GM19455 (cell line): Measurements from ENCODE around the gene GRWD1.

ENCODE experiments used
- ATAC-seq: cut with Tn5 transposase; IDR thresholded peaks from one replicate; pipeline ENCODE4 v1.9.1; 2021; ENCODE audit not compliant: unreplicated experiment

GRWD1 gene

GRCh38 chr19:48421548-48421947 is 24.2 kb upstream of the GRWD1 start:
- no peak for ATAC-seq

- ATAC-seq = no peak
These were observed 21.0 kb upstream of the GRWD1 start for GRCh38 chr19:48424694-48425219.

GRCh38 chr19:48428670-48429069 is 17.1 kb upstream of the GRWD1 start:
- ATAC-seq = no peak

GRCh38 chr19:48433337-48433736 is 12.4 kb upstream of the GRWD1 start:
- no peak for ATAC-seq

DNA sequence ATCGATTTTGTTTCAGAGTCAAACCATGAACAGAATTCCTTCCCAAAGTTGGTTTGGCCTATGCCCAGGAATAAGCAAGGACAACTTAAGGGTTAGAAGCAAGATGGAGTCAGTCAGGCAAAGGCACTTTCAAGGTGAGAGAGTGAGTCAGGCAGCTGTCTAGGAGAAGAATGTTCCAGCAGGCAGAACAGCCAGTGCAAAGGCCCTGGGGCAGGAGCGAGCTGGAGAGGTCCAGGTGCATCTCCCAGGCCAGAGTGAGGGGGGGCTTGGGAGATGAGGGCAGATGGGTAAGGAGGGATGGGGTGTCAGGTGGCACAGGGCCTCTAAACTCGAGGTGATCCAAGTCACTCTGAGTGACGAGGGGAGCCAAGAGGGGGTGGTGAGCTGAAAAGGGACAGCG is 9.2 kb upstream of the GRWD1 start:
- no peak for ATAC-seq

- no peak for ATAC-seq
These were observed 4.3 kb upstream of the GRWD1 start for GRCh38 chr19:48441360-48442050.

GRCh38 chr19:48442116-48443035 is 3.4 kb upstream of the GRWD1 start:
- ATAC-seq = no peak

GRCh38 chr19:48443256-48443655 is 2.5 kb upstream of the GRWD1 start:
- ATAC-seq = no peak

GRCh38 chr19:48443731-48444128 is 2.1 kb upstream of the GRWD1 start:
- ATAC-seq = no peak

DNA sequence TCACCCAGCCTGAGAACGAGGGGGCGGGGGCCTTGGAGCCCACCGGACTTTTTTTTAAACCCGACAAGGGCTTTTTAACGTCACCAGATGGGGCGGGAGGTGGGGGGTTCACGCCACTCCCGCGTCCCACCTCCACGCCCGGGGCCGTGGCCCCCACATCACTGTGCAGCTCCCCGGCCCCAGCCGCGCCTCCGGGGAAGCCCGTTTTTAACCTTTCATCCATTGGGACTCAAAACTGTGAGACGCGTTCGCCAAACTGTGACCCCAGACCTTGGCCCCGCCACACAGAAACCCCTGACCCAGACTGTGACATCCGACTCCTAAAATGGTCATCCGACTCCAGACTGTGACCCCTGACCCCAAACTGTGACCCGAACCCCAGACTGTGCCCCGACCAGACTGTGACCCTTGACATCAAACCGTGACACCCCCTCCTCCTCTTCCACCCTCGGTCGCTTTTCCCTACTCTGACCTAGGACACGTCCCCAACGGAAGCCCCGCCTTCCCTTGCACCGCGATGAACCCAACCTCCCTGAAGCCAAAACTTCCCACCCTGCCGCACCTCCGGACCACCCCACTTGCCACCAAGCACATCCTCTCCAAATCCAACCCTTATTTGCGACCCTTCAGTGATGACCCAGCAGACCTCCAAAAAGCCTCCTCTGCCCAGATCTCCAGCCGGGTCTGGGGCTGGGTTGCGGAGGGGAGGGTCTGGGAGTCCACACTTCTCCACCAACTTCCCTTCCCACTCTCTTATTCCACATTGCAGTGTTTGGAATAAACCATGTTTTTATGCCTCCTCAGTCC is 1.5 kb upstream of the GRWD1 start:
- ATAC-seq = no peak

- no peak for ATAC-seq
These were observed 915 bp upstream of the GRWD1 start for GRCh38 chr19:48444936-48445200.

GRCh38 chr19:48445256-48445605 is 552 bp upstream of the GRWD1 start:
- ATAC-seq = peak; percentile 29

- no peak for ATAC-seq
These were observed 796 bp downstream of the GRWD1 start for GRCh38 chr19:48446579-48446978.

GRCh38 chr19:48448563-48448962 is 2.8 kb downstream of the GRWD1 start:
- no peak for ATAC-seq

DNA sequence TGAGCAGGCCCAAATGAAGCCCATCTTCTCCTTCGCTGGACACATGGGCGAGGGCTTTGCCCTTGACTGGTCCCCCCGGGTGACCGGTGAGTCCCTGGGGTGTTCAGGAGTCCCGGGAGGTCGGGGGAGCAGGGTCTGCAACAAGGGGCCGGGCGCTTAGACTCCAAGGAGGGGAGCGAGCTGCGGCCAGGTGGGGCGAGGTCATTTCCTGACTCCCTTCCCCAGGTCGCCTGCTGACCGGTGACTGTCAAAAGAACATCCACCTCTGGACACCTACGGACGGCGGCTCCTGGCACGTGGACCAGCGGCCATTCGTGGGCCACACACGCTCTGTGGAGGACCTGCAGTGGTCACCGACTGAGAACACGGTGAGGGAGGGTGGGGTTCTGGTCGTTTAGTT is 4.7 kb downstream of the GRWD1 start:
- no peak for ATAC-seq

DNA sequence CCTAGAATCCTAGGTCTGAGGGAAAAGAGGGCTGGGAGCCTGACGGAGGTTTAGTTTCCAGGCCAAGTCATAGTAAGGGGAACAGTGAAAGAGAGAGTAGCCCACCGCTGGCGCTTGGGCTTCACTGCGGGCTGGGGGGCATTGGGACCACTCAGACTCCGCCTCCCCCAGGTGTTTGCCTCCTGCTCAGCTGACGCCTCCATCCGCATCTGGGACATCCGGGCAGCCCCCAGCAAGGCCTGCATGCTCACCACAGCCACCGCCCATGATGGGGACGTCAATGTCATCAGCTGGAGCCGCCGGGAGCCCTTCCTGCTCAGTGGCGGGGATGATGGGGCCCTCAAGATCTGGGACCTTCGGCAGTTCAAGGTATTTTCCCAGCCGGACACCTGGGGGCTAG is 5.1 kb downstream of the GRWD1 start:
- no peak for ATAC-seq

GRCh38 chr19:48451624-48452023 is 5.8 kb downstream of the GRWD1 start:
- ATAC-seq = no peak

GRCh38 chr19:48452289-48453190 is 6.8 kb downstream of the GRWD1 start:
- ATAC-seq = no peak

GRCh38 chr19:48454150-48454730 is 8.5 kb downstream of the GRWD1 start:
- ATAC-seq = no peak
